A673 (cell line): ENCODE results near the gene ZMYND19.

ENCODE experiments used
- CTCF ChIP-seq: fragments of 300-800, 200-600 bp; sonication (generic); conservative IDR thresholded peaks from 2 replicates; pipeline ENCODE4 v1.5.1; 2017; ENCODE audit warnings: low read depth, mild to moderate bottlenecking, antibody characterized with exemption, low read length, moderate library complexity, mixed read lengths
- EZH2 ChIP-seq: fragments of 200-600 bp; sonication (generic); IDR thresholded peaks from 2 replicates; pipeline ENCODE4 v1.6.1; 2017; ENCODE audit warnings: borderline replicate concordance, low read depth, mild to moderate bottlenecking, mixed read lengths, antibody characterized with exemption, low read length; ENCODE audit not compliant: poor library complexity, severe bottlenecking

- TF ChIP-seq CTCF: no peak
- TF ChIP-seq EZH2: no peak
Observed at GRCh38 chr9:137639303-137640051, 49.2 kb upstream of the ZMYND19 start.
